ENCODE measurements around the gene KLF13. TPM values are rescaled to one million over a fixed set of nuclear protein-coding genes. Genes with fewer than 3 reads are reported as not detected.

The KLF13 gene
- total RNA-seq, 1 donor from 2014 or later = 30.9 TPM

DNA sequence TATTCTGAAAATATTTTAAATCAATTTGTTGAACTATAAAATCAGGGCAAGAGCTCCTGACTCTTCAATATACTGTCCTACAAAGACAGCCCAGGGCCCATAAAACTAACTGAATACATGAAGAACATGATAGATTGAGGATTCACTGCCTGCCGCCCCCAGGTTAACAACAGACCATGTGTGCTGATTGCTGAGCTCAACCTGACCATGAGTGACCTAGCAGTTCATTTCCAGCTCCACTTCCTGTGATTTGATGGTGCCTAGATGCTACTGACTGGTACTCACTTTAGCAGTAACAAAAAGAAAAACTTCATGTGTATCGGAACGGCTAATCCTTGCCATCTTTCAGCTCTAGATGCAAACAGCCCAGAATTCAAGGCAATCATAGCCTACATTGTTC is 9.6 kb upstream of the KLF13 start:
- intact Hi-C loops (cut with DNase I) = no loop called here
- Histone ChIP-seq H3K36me3 (no peaks in the 10 kb centered on the region), H3K4me3 (no peak overlapping the region), H3K9me3 (peaks cover 7% of the 10 kb centered on the region), H3K27ac (no peak overlapping the region), H3K27me3 (no peaks in the 10 kb centered on the region), H3K4me1 (no peaks in the 10 kb centered on the region)
- DNase-seq (ENCODE audit: extremely low spot score in 2 of 2) = no peak
- TF ChIP-seq POLR2AphosphoS5 (IDR thresholded peaks at IDR 0.05; ENCODE audit: insufficient read depth in 1 of 2, low read depth in 1 of 2) (no peak), POLR2A (IDR thresholded peaks at IDR 0.05) (no peak)
- TF ChIP-seq, protein P1, sequence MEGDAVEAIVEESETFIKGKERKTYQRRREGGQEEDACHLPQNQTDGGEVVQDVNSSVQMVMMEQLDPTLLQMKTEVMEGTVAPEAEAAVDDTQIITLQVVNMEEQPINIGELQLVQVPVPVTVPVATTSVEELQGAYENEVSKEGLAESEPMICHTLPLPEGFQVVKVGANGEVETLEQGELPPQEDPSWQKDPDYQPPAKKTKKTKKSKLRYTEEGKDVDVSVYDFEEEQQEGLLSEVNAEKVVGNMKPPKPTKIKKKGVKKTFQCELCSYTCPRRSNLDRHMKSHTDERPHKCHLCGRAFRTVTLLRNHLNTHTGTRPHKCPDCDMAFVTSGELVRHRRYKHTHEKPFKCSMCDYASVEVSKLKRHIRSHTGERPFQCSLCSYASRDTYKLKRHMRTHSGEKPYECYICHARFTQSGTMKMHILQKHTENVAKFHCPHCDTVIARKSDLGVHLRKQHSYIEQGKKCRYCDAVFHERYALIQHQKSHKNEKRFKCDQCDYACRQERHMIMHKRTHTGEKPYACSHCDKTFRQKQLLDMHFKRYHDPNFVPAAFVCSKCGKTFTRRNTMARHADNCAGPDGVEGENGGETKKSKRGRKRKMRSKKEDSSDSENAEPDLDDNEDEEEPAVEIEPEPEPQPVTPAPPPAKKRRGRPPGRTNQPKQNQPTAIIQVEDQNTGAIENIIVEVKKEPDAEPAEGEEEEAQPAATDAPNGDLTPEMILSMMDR (IDR thresholded peaks at IDR 0.05) = no peak

DNA sequence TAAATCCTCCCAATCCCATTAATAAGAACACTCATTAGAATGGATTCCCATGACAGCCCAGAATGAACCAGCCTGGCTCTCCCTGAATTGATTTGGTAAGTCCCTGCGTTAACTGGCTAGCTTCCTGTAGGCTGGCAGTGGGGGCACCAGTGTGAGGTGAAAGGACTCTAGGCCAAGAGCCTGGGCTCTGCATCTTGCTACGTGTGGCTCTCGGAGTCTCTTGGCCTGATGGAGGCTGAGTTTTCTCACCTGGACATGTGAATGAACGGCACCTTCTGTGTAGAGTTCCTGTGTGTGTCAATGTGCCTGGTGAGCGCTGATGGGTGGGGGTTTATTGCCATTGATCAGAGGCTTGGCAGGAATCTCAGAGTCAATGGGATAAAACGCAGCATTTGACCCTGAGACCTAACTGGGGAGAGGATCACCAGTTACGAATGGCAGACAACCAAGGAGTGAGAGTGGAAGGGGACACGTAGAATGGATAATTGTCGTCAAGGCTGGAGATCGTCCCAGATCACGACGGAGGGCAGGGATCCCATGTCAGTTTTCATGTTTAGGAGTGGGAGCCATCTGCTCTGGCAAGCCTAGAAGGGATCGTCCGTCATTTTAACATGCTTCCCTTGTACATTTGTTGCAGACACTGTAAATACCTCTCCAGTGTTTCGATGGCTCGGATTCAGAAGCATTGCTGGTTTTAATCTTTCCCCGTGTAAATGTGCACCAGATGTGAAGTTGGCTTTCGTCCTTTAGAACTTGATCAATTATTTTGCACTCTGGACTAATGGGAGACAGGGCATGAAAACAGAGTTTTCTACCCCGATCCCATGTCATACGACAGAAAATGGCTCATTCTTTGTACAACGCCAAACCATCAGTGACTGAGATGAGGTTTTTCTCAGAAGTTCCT is 9.0 kb upstream of the KLF13 start:
- no peak for DNase-seq (ENCODE audit: extremely low spot score in 2 of 2)
- H3K36me3 ChIP-seq = no peaks in the 10 kb centered on the region
- H3K27me3 ChIP-seq = no peaks in the 10 kb centered on the region
- peak overlapping the region in 1 of 2 donors; percentile 15 for H3K4me3 ChIP-seq
- peaks cover 7% of the 10 kb centered on the region for H3K9me3 ChIP-seq
- TF ChIP-seq POLR2A (IDR thresholded peaks at IDR 0.05) = no peak
- TF ChIP-seq POLR2AphosphoS5 (IDR thresholded peaks at IDR 0.05; ENCODE audit: insufficient read depth in 1 of 2, low read depth in 1 of 2) = no peak
- TF ChIP-seq, protein P1 (IDR thresholded peaks at IDR 0.05) = no peak
- intact Hi-C loops (cut with DNase I) = no loop called here
- H3K27ac ChIP-seq = no peak overlapping the region
- no peaks in the 10 kb centered on the region for H3K4me1 ChIP-seq

DNA sequence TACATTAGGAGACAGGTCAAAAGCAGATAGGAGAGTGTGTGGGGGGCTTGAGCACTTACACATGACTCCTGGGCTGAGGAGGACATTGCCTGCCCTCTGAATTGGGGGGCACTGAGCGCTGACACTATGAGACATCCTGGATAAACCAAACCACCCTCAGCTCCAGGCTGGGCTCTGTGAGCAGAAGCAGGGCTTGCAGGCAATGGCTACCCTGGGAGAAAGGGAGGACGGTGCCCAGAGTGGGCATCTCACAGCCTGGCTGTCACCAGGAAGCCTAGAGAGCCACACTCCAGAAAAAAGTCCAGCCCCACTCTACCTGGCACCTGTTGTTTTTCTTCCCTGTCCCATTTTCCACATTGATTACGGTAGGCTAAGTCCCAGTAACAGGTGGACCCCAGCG is 8.2 kb upstream of the KLF13 start:
- no peaks in the 10 kb centered on the region for H3K36me3 ChIP-seq
- intact Hi-C loops (cut with DNase I) = no loop called here
- H3K9me3 ChIP-seq = peaks cover 3% of the 10 kb centered on the region
- no peak for DNase-seq (ENCODE audit: extremely low spot score in 2 of 2)
- H3K4me1 ChIP-seq = no peaks in the 10 kb centered on the region
- H3K27me3 ChIP-seq = no peaks in the 10 kb centered on the region
- H3K4me3 ChIP-seq = peak overlapping the region in 1 of 2 donors; percentile 15
- no peak overlapping the region for H3K27ac ChIP-seq
- no peak for TF ChIP-seq POLR2AphosphoS5 (IDR thresholded peaks at IDR 0.05; ENCODE audit: insufficient read depth in 1 of 2, low read depth in 1 of 2)
- TF ChIP-seq POLR2A (IDR thresholded peaks at IDR 0.05) = no peak
- TF ChIP-seq, protein P1 (IDR thresholded peaks at IDR 0.05) = no peak

DNA sequence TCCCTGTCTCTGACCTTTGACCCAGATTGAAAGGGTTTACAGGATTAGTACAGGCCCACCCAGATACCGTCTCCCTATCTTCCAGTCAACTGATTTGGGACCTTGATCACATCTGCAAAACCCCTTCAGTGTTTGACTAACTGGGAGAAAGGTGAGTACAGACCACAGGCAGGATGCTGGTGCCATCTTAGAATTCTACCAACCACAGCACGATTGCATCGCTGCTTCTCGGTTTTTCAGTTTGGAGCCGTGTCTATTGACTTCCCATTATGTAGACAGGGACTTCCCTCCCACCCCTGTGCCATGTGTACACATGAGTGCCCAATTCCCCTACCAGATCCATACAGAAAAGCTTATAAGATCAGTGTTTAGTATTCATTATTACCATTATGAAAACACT is 6.6 kb upstream of the KLF13 start:
- Histone ChIP-seq H3K27me3 (no peaks in the 10 kb centered on the region), H3K4me1 (peaks cover 7% of the 10 kb centered on the region), H3K27ac (no peak overlapping the region), H3K36me3 (no peaks in the 10 kb centered on the region), H3K9me3 (no peaks in the 10 kb centered on the region), H3K4me3 (no peak overlapping the region)
- DNase-seq (ENCODE audit: extremely low spot score in 2 of 2) = no peak
- TF ChIP-seq, protein P1 (IDR thresholded peaks at IDR 0.05) = no peak
- TF ChIP-seq POLR2AphosphoS5 (IDR thresholded peaks at IDR 0.05; ENCODE audit: insufficient read depth in 1 of 2, low read depth in 1 of 2) (no peak), POLR2A (IDR thresholded peaks at IDR 0.05) (no peak)
- intact Hi-C loops (cut with DNase I) = loop anchor here (10.0 kb wide), 1 partner anchor 165 kb away; no protein-coding TSS in a partner anchor

DNA sequence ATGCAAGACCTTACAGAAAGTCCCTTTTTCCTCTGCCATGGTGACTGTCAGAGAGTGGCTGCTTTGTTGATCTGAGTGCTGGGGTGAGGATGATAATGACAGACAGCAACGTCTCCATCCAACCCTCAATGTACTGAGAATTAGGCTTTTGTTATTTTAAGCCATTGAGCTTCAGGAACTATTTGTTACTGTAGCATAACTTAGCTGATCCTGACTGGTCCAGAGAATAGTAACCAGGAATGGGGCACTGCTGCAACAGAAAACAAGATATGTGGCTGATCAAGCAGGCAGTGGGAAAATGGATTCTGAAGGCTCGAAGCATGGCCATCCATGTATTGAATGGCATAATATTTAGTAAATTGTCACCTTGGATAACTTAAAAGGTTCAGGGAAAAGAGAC is 5.2 kb upstream of the KLF13 start:
- TF ChIP-seq POLR2A (IDR thresholded peaks at IDR 0.05) (no peak), POLR2AphosphoS5 (IDR thresholded peaks at IDR 0.05; ENCODE audit: insufficient read depth in 1 of 2, low read depth in 1 of 2) (no peak)
- TF ChIP-seq, protein P1 (IDR thresholded peaks at IDR 0.05) = no peak
- intact Hi-C loops (cut with DNase I) = loop anchor here (10.0 kb wide), 1 partner anchor 163 kb away; no protein-coding TSS in a partner anchor
- Histone ChIP-seq H3K27me3 (no peaks in the 10 kb centered on the region), H3K4me3 (no peak overlapping the region), H3K27ac (no peak overlapping the region), H3K9me3 (no peaks in the 10 kb centered on the region), H3K4me1 (peaks cover 12% of the 10 kb centered on the region), H3K36me3 (no peaks in the 10 kb centered on the region)
- DNase-seq (ENCODE audit: extremely low spot score in 2 of 2) = no peak

Measured in vagina (tissue), 2 donors.